Left lung (tissue), 10 donors: ENCODE data around the gene NUP205. TPM values are rescaled to one million over a fixed set of nuclear protein-coding genes. Genes with fewer than 3 reads are reported as not detected.
A peak's percentile ranks its signal among the peaks of the same experiment; 100 is the strongest.

Experiments used
- ATAC-seq: fragments of 200-7000 bp; cut with Tn5 transposase; one replicate; pipeline ENCODE4 v1.9.1; 2020; ENCODE audit warnings: moderate library complexity
- DNase-seq, 4 donors: peaks; one replicate each; pipeline ENCODE4 v3.0.0-alpha.2; 2013 to 2020
- H3K27ac ChIP-seq, 2 donors: fragments of 200-600 bp; sonication (generic) in 1 of 2; one replicate each; pipeline versions ENCODE4 v1.5.0 to v1.8.0; 2020 to 2021
- H3K27me3 ChIP-seq, 2 donors: fragments of 200-600 bp; sonication (generic) in 1 of 2; one replicate each; pipeline versions ENCODE4 v1.5.0 to v1.8.0; 2020 to 2021
- H3K36me3 ChIP-seq, 2 donors: fragments of 200-600 bp; sonication (generic) in 1 of 2; one replicate each; pipeline versions ENCODE4 v1.5.0 to v1.8.0; 2020 to 2021
- H3K4me1 ChIP-seq, 2 donors: fragments of 200-600 bp; one replicate each; pipeline ENCODE4 v1.8.0; 2021
- H3K4me3 ChIP-seq, 2 donors: fragments of 200-600 bp; sonication (generic) in 1 of 2; one replicate each; pipeline versions ENCODE4 v1.5.0 to v1.8.0; 2020 to 2021; ENCODE audit warnings: mild to moderate bottlenecking in 1 of 2
- H3K9me3 ChIP-seq, 2 donors: fragments of 200-600 bp; sonication (generic) in 1 of 2; one replicate each; pipeline versions ENCODE4 v1.5.0 to v1.8.0; 2020 to 2021
- CTCF ChIP-seq, 2 donors: fragments of 200-600 bp; sonication (generic) in 1 of 2; IDR thresholded peaks; one replicate each; pipeline versions ENCODE4 v1.5.0 to v1.8.0; 2021; ENCODE audit warnings: antibody characterized with exemption in 2 of 2
- intact Hi-C, 2 donors: fragments of 100-400 bp; cut with DNase I; formaldehyde crosslinking; loops; one replicate each; pipeline versions ENCODE4 v1.11.2 to v1.14.2; 2022
- polyA plus RNA-seq, 6 donors: library from polyadenylated mRNA; unstranded; fragments of 120-200 nt; gene quantifications; one replicate each; pipeline ENCODE4 v1.2.1, GENCODE V29; 2013; ENCODE audit not compliant: insufficient read length in 6 of 6
- total RNA-seq, 2 donors: library from RNA; stranded (reverse); fragmentation: NEBNext Ultra II Directional; extraction: Animal tissue kit (Norgen Biotek cat#: 25700); gene quantifications; one replicate each; pipeline ENCODE4 v1.2.1, GENCODE V29; 2021
- donor health status: DM: no; HTN: yes; CAD: no.
- donor health status: DM: no; HTN: no; CAD: no.

The NUP205 gene
- total and polyA plus RNA-seq, 8 donors: 42.7 to 82.3 (median 74.3) TPM

GRCh38 chr7:135644729-135645128 is 87.0 kb downstream of the NUP205 start:
- Histone ChIP-seq H3K36me3 (peaks cover 0 to 82% of the 10 kb centered on the region in 2 donors), H3K9me3 (no peaks in the 10 kb centered on the region), H3K27ac (no peak overlapping the region), H3K4me3 (no peak overlapping the region), H3K27me3 (no peaks in the 10 kb centered on the region), H3K4me1 (no peaks in the 10 kb centered on the region)
- no peak for ATAC-seq
- intact Hi-C loops: loop anchor here in 1 of 2 donors (10.0 kb wide), 1 partner anchor 360 kb away; no protein-coding TSS in a partner anchor
- DNase-seq: no peak
- no peak for TF ChIP-seq CTCF (IDR thresholded peaks at IDR 0.05)

- H3K27ac ChIP-seq: peak overlapping the region in 1 of 2 donors; percentile 18
- H3K27me3 ChIP-seq: no peaks in the 10 kb centered on the region
- H3K4me3 ChIP-seq: no peak overlapping the region
- TF ChIP-seq CTCF (IDR thresholded peaks at IDR 0.05): peak; percentile 65 to 77
- intact Hi-C loops: loop anchor here in 1 of 2 donors (10.0 kb wide), 1 partner anchor 361 kb away; no protein-coding TSS in a partner anchor
- H3K36me3 ChIP-seq: peaks cover 0 to 76% of the 10 kb centered on the region in 2 donors
- ATAC-seq: peak; percentile 92
- no peaks in the 10 kb centered on the region for H3K4me1 ChIP-seq
- no peaks in the 10 kb centered on the region for H3K9me3 ChIP-seq
- DNase-seq: peak in 1 of 4 donors; percentile 36
Observed at GRCh38 chr7:135645296-135645904, 87.7 kb downstream of the NUP205 start.

GRCh38 chr7:135647755-135648154 is 90.0 kb downstream of the NUP205 start:
- no peak for ATAC-seq
- no peaks in the 10 kb centered on the region for H3K9me3 ChIP-seq
- intact Hi-C loops: loop anchor here in 1 of 2 donors (10.0 kb wide), 1 partner anchor 363 kb away; no protein-coding TSS in a partner anchor
- DNase-seq: no peak
- H3K36me3 ChIP-seq: peaks cover 0 to 63% of the 10 kb centered on the region in 2 donors
- H3K27ac ChIP-seq: no peak overlapping the region
- no peaks in the 10 kb centered on the region for H3K27me3 ChIP-seq
- H3K4me3 ChIP-seq: no peak overlapping the region
- H3K4me1 ChIP-seq: no peaks in the 10 kb centered on the region
- no peak for TF ChIP-seq CTCF (IDR thresholded peaks at IDR 0.05)

GRCh38 chr7:135648235-135648634 is 90.5 kb downstream of the NUP205 start:
- Histone ChIP-seq H3K27ac (no peak overlapping the region), H3K4me1 (no peaks in the 10 kb centered on the region), H3K36me3 (peaks cover 0 to 58% of the 10 kb centered on the region in 2 donors), H3K4me3 (no peak overlapping the region), H3K27me3 (no peaks in the 10 kb centered on the region), H3K9me3 (no peaks in the 10 kb centered on the region)
- ATAC-seq: no peak
- intact Hi-C loops: loop anchor here in 1 of 2 donors (10.0 kb wide), 1 partner anchor 363 kb away; no protein-coding TSS in a partner anchor
- TF ChIP-seq CTCF (IDR thresholded peaks at IDR 0.05): no peak
- no peak for DNase-seq

- Histone ChIP-seq H3K36me3 (peaks cover 0 to 34% of the 10 kb centered on the region in 2 donors), H3K27me3 (no peaks in the 10 kb centered on the region), H3K4me1 (no peaks in the 10 kb centered on the region), H3K27ac (peak overlapping the region; percentile 8 to 37), H3K9me3 (no peaks in the 10 kb centered on the region), H3K4me3 (no peak overlapping the region)
- DNase-seq (no peak), ATAC-seq (peak; percentile 76)
- intact Hi-C loops: no loop called here
- TF ChIP-seq CTCF (IDR thresholded peaks at IDR 0.05): no peak
Observed at GRCh38 chr7:135650831-135651573, 93.3 kb downstream of the NUP205 start.
